IPS-NIHi11 (cell line): ENCODE measurements around the gene PDE4B.
"Not testable (repeated sequence)": the region's sequence is repeated elsewhere in the genome, so short reads cannot be mapped to it uniquely, and the experiment has no call there.

ENCODE experiments used
- DNase-seq: peaks from one replicate; pipeline ENCODE4 v3.0.0; 2012; ENCODE audit warnings: mixed read lengths, low spot score

PDE4B gene

GRCh38 chr1:65814752-65815151 lies 22.1 kb downstream of the PDE4B start:
- DNase-seq: no peak

- no peak for DNase-seq
These were observed 25.2 kb downstream of the PDE4B start for GRCh38 chr1:65817891-65818290.

- no peak for DNase-seq
These were observed 26.3 kb downstream of the PDE4B start for GRCh38 chr1:65818966-65819365.

GRCh38 chr1:65820983-65821382 lies 28.3 kb downstream of the PDE4B start:
- DNase-seq: no peak

- DNase-seq: no peak
These were observed 28.7 kb downstream of the PDE4B start for GRCh38 chr1:65821386-65821785.

GRCh38 chr1:65824103-65824502 lies 31.4 kb downstream of the PDE4B start:
- DNase-seq: no peak

GRCh38 chr1:65825741-65826140 lies 33.0 kb downstream of the PDE4B start:
- no peak for DNase-seq

- DNase-seq: no peak
These were observed 34.1 kb downstream of the PDE4B start for GRCh38 chr1:65826782-65827181.

GRCh38 chr1:65827346-65827745 lies 34.7 kb downstream of the PDE4B start:
- DNase-seq: no peak

- no peak for DNase-seq
These were observed 37.6 kb downstream of the PDE4B start for GRCh38 chr1:65830306-65830705.

- DNase-seq: no peak
These were observed 39.6 kb downstream of the PDE4B start for GRCh38 chr1:65832296-65832695.

- no peak for DNase-seq
These were observed 44.0 kb downstream of the PDE4B start for GRCh38 chr1:65836686-65837085.

GRCh38 chr1:65840683-65841082 lies 48.0 kb downstream of the PDE4B start:
- DNase-seq: no peak

- no peak for DNase-seq
These were observed 51.6 kb downstream of the PDE4B start for GRCh38 chr1:65844296-65844695.

- DNase-seq: no peak
These were observed 52.3 kb downstream of the PDE4B start for GRCh38 chr1:65844821-65845534.

- no peak for DNase-seq
These were observed 52.9 kb downstream of the PDE4B start for GRCh38 chr1:65845535-65846060.

- no peak for DNase-seq
These were observed 54.2 kb downstream of the PDE4B start for GRCh38 chr1:65846866-65847265.

- no peak for DNase-seq
These were observed 57.6 kb downstream of the PDE4B start for GRCh38 chr1:65850281-65850680.

- not testable (repeated sequence) for DNase-seq
These were observed 63.9 kb downstream of the PDE4B start for GRCh38 chr1:65856591-65856990.

- no peak for DNase-seq
These were observed 73.7 kb downstream of the PDE4B start for GRCh38 chr1:65866439-65866838.

- no peak for DNase-seq
These were observed 79.6 kb downstream of the PDE4B start for GRCh38 chr1:65872301-65872700.

GRCh38 chr1:65878342-65878741 lies 85.6 kb downstream of the PDE4B start:
- DNase-seq: not testable (repeated sequence)

- DNase-seq: no peak
These were observed 87.9 kb downstream of the PDE4B start for GRCh38 chr1:65880611-65881010.

- no peak for DNase-seq
These were observed 88.4 kb downstream of the PDE4B start for GRCh38 chr1:65881067-65881594.
